SK-N-DZ (cell line): ENCODE data around the gene TMEM18.

Source experiments
- DNase-seq: peaks from one replicate; pipeline ENCODE4 v3.0.0-alpha.2; 2015; ENCODE audit warnings: low spot score

The TMEM18 gene

DNA sequence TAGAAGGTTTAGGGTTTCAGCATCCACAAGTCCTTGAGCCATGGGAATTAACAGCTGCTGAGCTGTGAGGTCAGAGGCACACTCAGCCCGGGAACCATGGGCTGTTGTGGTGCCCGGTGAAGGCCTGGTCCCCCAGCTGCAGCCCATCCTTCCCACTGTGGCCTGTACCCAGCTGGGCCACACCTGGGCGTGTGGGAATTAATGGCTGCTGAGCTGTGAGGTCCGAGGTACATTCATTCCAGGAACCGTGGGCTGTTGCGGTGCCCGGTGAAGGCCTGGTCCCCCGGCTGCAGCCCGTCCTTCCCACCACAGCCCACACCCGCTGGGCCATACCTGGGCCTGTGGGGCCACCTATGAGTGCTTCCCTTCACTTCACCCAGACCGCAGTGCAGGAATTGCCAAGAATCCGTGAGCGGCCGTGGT is 25.2 kb downstream of the TMEM18 start:
- no peak for DNase-seq

DNA sequence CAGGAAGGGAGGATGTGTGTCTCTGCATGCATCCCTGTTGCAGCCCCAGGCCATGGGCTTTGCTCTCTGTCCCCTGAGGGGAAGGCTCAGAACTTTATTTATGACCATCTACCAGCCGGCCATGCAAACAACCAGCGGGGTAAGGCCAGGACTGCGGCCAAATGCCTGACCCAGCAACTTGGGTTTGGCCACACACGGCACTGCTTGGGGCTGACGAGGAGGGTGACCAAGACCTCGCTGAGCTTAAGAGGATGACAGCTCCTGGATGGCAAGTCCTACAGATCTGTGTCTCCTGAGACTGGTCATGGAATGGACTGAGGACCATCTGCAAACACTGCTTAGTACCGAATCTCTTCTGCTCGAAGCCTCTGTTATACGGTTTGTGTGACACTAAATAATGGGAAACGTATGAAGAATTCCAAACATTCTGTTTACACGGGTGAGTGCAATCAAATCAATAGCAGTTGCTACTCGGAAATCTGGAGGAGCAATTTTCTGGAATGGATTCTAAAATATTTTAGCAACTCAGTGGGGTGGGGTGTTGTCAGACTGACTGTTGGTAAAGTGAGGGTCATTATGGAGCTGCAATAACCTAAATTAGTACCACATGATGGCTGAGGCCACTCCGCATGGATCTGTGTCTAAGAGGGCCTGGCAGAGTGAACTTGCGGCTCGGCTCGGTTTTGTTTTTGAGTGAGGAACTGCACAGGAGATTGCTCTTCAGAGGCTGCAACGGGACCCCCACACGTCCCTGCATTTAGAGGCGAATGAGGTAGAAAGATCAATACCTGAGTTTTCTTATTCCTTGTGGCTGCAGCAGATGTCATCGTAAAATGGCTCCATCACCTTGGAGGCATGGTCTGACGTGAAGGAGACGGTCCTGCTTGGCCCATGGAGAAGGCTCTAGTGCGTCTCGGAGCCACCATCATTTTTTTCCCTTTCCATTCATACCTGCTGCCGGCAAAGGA is 26.6 kb downstream of the TMEM18 start:
- no peak for DNase-seq

- no peak for DNase-seq
These were observed 27.5 kb downstream of the TMEM18 start for GRCh38 chr2:649426-650342.

- DNase-seq: no peak
These were observed 28.5 kb downstream of the TMEM18 start for GRCh38 chr2:648476-649424.

- no peak for DNase-seq
These were observed 29.4 kb downstream of the TMEM18 start for GRCh38 chr2:647691-648231.

DNA sequence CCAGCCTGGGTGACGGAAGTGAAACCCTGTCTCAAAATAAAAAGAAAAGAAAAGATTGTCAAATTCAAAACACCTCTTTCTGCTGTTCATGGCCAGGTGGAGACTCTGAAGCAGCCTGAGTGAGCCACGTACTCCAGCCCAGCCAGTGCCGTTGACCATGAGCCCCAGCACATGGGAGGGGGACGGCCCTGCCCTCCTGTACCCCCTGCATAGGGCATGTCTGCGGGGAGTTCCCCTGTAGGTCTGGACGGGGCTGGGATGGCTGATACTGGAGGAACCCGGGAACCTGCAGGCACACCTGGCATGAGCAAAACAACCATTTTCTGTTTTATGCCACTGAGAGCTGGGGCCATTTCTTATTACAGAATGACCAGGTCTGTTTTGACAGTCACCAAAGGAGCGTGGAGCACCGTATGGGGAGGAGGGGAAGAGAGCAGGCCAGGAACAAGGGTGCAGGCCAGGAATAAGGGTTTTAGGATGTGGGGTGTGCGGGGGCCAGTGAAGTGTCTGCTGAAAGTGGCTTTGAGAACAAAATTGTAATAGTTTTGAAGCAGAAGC is 30.1 kb downstream of the TMEM18 start:
- DNase-seq: no peak

GRCh38 chr2:644871-645270 is 32.3 kb downstream of the TMEM18 start:
- no peak for DNase-seq

GRCh38 chr2:643761-644160 is 33.4 kb downstream of the TMEM18 start:
- DNase-seq: no peak

DNA sequence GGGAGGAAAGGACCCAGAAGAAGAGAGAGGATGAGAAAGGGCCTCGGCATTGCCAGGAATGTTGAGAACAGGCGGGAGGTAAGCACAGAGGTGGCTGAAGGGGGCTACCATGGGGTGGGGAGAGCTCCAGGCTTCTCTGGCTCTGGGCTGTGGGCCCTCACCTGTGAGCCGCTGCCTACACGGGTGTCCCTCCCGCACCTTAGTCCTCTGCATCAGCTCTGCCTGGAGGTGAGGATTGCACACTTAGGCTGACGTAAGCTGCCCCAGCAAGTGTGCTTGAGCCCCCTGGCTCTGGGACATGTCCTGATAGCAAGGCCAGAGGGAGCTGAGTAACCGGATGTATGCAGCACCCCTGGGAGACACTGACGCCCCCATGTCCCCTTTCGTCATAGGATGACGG is 33.9 kb downstream of the TMEM18 start:
- DNase-seq: no peak

GRCh38 chr2:641872-642815 is 35.1 kb downstream of the TMEM18 start:
- DNase-seq: no peak

- DNase-seq: no peak
These were observed 35.9 kb downstream of the TMEM18 start for GRCh38 chr2:641164-641871.

DNA sequence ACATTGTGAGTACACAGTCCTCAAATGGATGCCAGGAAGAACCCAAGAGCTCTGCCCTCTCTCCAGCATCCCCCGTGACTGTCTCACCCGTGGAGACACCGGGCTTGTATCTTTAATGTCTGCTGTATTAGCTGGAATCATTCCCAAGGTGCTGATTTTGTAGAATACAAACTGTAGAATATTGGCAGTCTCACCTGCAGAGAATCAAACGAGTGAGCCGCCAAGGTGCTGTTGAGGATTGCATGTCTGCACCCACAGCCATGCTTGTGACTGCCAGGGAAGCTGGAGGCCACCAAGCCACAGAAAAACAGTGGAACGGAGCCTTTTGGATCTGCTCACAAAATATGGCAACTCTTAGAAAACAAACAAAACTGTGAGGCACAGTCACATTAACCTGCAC is 37.5 kb downstream of the TMEM18 start:
- DNase-seq: no peak

DNA sequence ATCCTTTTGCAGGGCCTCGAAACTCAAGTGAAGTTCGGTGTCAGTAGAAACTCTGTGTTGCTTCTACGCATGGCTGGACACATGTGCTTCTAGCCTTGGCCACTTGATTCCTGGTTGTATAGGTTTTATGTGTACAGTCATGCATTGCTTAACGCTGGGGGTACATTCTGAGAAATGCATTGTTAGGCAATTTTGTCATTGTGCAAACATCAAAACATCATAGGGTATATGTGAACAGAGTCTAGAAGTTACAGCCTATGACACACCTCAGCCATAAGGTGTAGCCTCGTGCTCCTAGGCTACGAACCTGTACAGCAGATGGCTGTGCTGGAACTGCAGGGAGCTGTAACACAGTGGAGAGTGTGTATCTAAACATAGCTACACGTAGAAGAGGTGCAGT is 39.4 kb downstream of the TMEM18 start:
- no peak for DNase-seq

- no peak for DNase-seq
These were observed 39.8 kb downstream of the TMEM18 start for GRCh38 chr2:637406-637776.

DNA sequence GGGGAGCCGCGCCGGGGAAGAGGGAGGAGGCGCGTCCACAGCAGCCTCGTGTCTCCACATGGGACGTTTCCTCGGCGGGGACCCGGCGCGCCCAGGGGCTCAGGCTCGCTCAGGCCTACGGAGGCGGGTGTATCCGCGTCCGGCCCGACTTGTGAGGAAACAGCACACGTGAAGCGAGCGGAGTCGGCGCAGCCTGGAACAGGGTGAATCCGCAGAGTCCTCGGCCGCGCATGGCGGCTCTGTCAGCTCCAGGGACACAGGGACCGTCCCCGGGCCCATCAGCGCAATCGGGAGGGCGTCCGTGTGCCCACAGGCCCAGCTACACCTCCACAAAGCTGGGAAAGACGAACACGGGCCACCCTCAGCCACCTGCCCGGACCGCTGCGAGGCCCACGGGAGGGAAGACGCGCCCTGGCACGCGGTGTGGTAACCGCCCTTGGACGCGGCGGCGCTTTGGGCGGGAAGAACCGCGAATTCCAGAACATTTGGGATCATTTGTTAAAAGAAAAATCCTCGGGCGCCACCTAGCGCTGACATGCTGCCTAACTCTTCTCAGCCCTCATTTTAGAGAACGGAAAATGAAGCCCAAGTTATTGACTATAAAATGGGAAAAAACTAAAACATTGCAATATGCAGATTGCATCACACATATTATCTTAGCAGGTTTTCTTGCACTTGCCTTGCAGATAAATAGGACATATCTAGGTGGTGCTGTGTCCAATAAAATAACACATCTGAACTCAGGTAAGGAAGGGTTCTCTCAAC is 40.4 kb downstream of the TMEM18 start:
- peak; percentile 65 for DNase-seq

DNA sequence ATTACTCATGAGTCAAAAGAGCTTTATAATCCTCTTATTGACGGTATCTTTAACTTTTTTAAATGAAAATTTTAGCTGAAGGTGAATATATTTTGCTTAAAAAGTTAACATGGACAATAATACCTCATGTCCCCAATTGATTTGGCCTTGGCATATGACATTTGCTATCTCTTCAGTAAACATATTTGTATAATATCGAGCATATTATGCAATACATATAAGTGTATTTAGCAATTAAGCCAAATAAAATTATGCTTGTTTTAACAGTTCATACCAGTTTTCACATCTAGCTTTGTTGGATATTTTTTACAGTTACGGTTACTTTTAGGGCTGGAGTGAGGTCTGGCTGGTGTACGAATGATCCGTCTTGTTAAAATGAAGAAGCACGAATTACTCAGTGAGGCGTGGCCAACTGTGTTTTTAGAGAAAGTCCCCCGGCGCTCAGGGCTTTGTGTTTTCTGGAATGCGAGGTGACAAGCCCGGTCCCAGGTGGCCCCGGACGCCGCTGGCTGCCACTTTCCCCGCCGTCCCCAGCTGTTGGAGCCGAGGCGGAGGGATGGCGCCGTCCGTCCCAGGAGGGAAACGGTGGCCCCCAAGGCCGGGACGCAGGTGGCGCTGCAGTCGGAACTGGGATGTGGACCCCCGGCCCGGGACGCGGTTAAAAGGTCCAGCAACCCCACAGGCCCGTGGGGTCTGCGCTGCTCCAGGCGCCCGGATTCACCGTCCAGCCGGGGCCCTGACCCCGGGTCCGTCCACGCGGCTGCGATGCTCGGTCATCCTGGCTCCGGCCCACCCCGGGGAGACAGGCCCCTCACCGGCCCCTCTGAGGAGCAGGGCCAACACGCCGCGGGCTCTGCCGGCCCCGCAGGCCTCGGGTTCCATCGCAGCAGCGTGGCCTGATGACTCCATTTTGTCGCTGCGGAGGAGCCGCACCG is 41.3 kb downstream of the TMEM18 start:
- DNase-seq: no peak
